ENCODE measurements around the gene PLIN5. TPM values are rescaled to one million over a fixed set of nuclear protein-coding genes. Genes with fewer than 3 reads are reported as not detected.
"Not testable (repeated sequence)": the region's sequence is repeated elsewhere in the genome, so short reads cannot be mapped to it uniquely, and the experiment has no call there.

Gene PLIN5
- total and polyA plus RNA-seq, 4 experiments from 2014 or later, result 0.28 to 2.2 (median 1.4) TPM; not detected in 1

- CTCF ChIA-PET (ENCODE audit: partially characterized antibody), result interaction anchor here (1.0 to 6.3 kb wide), 6 partner anchors 10 to 225 kb away, joined by 3 to 44 read pairs (median 6); partner anchors contain the start of gene FEM1A
- DNase-seq, result no peak
- H3K4me3 ChIP-seq (ENCODE audit: low read length in 2 of 2), result no peak overlapping the region
- no peak overlapping the region for H3K27ac Mint-ChIP-seq
- intact Hi-C loops (cut with micrococcal nuclease), result loop anchor here (1.0 kb wide), 1 partner anchor 70 kb away; no protein-coding TSS in a partner anchor
- H3K36me3 Mint-ChIP-seq, result no peaks in the 10 kb centered on the region
- no peak overlapping the region for H3K27ac ChIP-seq (ENCODE audit: low read depth, low read length)
- no peaks in the 10 kb centered on the region for H3K4me1 Mint-ChIP-seq
- H3K9me3 ChIP-seq (ENCODE audit: control insufficient read depth in 1 of 2, low read length in 2 of 2), result no peaks in the 10 kb centered on the region
- no peaks in the 10 kb centered on the region for H3K27me3 ChIP-seq (ENCODE audit: insufficient read depth, low read length)
- no peak overlapping the region for H3K4me3 Mint-ChIP-seq
- H3K9me3 Mint-ChIP-seq, result peaks cover 0 to 3% (median 0%) of the 10 kb centered on the region in 8 donors
- H3K4me1 ChIP-seq (ENCODE audit: insufficient read depth, low read length), result no peaks in the 10 kb centered on the region
- H3K36me3 ChIP-seq (ENCODE audit: insufficient read depth, low read length), result no peaks in the 10 kb centered on the region
- POLR2A ChIA-PET (ENCODE audit: partially characterized antibody), result no interaction called here
- H3K27me3 Mint-ChIP-seq, result peaks cover 4 to 6% of the 10 kb centered on the region in 2 donors
Measured at GRCh38 chr19:4566402-4567051, 31.5 kb upstream of the PLIN5 start.

- H3K36me3 Mint-ChIP-seq; H3K27me3 Mint-ChIP-seq; H3K27ac Mint-ChIP-seq; CTCF ChIA-PET (ENCODE audit: partially characterized antibody); H3K27ac ChIP-seq (ENCODE audit: low read depth, low read length); H3K4me3 Mint-ChIP-seq; intact Hi-C loops (cut with micrococcal nuclease); H3K9me3 Mint-ChIP-seq; H3K9me3 ChIP-seq (ENCODE audit: control insufficient read depth in 1 of 2, low read length in 2 of 2); H3K4me3 ChIP-seq (ENCODE audit: low read length in 2 of 2); DNase-seq; H3K27me3 ChIP-seq (ENCODE audit: insufficient read depth, low read length); POLR2A ChIA-PET (ENCODE audit: partially characterized antibody); H3K4me1 ChIP-seq (ENCODE audit: insufficient read depth, low read length); H3K36me3 ChIP-seq (ENCODE audit: insufficient read depth, low read length); H3K4me1 Mint-ChIP-seq: not testable (repeated sequence)
Measured at GRCh38 chr19:4563562-4563961, 28.5 kb upstream of the PLIN5 start.

GRCh38 chr19:4562085-4562484 lies 27.1 kb upstream of the PLIN5 start:
- H3K27ac ChIP-seq (ENCODE audit: low read depth, low read length); H3K4me3 Mint-ChIP-seq; H3K36me3 Mint-ChIP-seq; H3K4me3 ChIP-seq (ENCODE audit: low read length in 2 of 2); intact Hi-C loops (cut with micrococcal nuclease); DNase-seq; H3K4me1 ChIP-seq (ENCODE audit: insufficient read depth, low read length); H3K9me3 ChIP-seq (ENCODE audit: control insufficient read depth in 1 of 2, low read length in 2 of 2); H3K9me3 Mint-ChIP-seq; H3K27me3 Mint-ChIP-seq; H3K36me3 ChIP-seq (ENCODE audit: insufficient read depth, low read length); H3K27ac Mint-ChIP-seq; H3K27me3 ChIP-seq (ENCODE audit: insufficient read depth, low read length); H3K4me1 Mint-ChIP-seq; CTCF ChIA-PET (ENCODE audit: partially characterized antibody); POLR2A ChIA-PET (ENCODE audit: partially characterized antibody): not testable (repeated sequence)

- Histone ChIP-seq H3K27me3 (ENCODE audit: insufficient read depth, low read length) (no peaks in the 10 kb centered on the region), H3K36me3 (ENCODE audit: insufficient read depth, low read length) (no peaks in the 10 kb centered on the region), H3K9me3 (ENCODE audit: control insufficient read depth in 1 of 2, low read length in 2 of 2) (no peaks in the 10 kb centered on the region), H3K4me3 (ENCODE audit: low read length in 2 of 2) (no peak within 1 kb of the TSS), H3K4me1 (ENCODE audit: insufficient read depth, low read length) (no peaks in the 10 kb centered on the region), H3K27ac (ENCODE audit: low read depth, low read length) (no peak within 1 kb of the TSS)
- ChIA-PET POLR2A (ENCODE audit: partially characterized antibody) (no interaction called here), CTCF (ENCODE audit: partially characterized antibody) (interaction anchor here (0.6 to 1.1 kb wide), 2 partner anchors 77 to 1075 kb away, joined by 3 to 8 read pairs; no protein-coding TSS in a partner anchor)
- no peaks in the 10 kb centered on the region for H3K4me1 Mint-ChIP-seq
- H3K27ac Mint-ChIP-seq, result peak within 1 kb of the TSS in 1 of 7 donors; percentile 73
- DNase-seq, result no peak
- H3K4me3 Mint-ChIP-seq, result no peak within 1 kb of the TSS
- intact Hi-C loops (cut with micrococcal nuclease), result no loop called here
- no peaks in the 10 kb centered on the region for H3K9me3 Mint-ChIP-seq
- no peaks in the 10 kb centered on the region for H3K36me3 Mint-ChIP-seq
- H3K27me3 Mint-ChIP-seq, result peaks cover 1 to 3% of the 10 kb centered on the region in 2 donors
Measured at GRCh38 chr19:4559569-4559968, 24.5 kb upstream of the PLIN5 start, which contains the start of gene SEMA6B. Gene SEMA6B (minus strand): TSS chr19:4559684. CDS start chr19:4558457, 1,227 bp downstream.

GRCh38 chr19:4557971-4558941 lies 23.2 kb upstream of the PLIN5 start:
- H3K36me3 ChIP-seq (ENCODE audit: insufficient read depth, low read length), result no peaks in the 10 kb centered on the region
- no peaks in the 10 kb centered on the region for H3K9me3 ChIP-seq (ENCODE audit: control insufficient read depth in 1 of 2, low read length in 2 of 2)
- no peaks in the 10 kb centered on the region for H3K9me3 Mint-ChIP-seq
- no peak overlapping the region for H3K27ac ChIP-seq (ENCODE audit: low read depth, low read length)
- DNase-seq, result peak in 2 of 5 donors; percentile 9 to 23
- H3K27me3 ChIP-seq (ENCODE audit: insufficient read depth, low read length), result no peaks in the 10 kb centered on the region
- no peaks in the 10 kb centered on the region for H3K36me3 Mint-ChIP-seq
- H3K4me3 Mint-ChIP-seq, result no peak overlapping the region
- peaks cover 1 to 3% of the 10 kb centered on the region in 2 donors for H3K27me3 Mint-ChIP-seq
- no peaks in the 10 kb centered on the region for H3K4me1 ChIP-seq (ENCODE audit: insufficient read depth, low read length)
- no peak overlapping the region for H3K27ac Mint-ChIP-seq
- ChIA-PET POLR2A (ENCODE audit: partially characterized antibody) (no interaction called here), CTCF (ENCODE audit: partially characterized antibody) (interaction anchor here (0.8 kb wide), 1 partner anchor 78 kb away, joined by 8 read pairs; no protein-coding TSS in a partner anchor)
- intact Hi-C loops (cut with micrococcal nuclease), result no loop called here
- H3K4me3 ChIP-seq (ENCODE audit: low read length in 2 of 2), result no peak overlapping the region
- no peaks in the 10 kb centered on the region for H3K4me1 Mint-ChIP-seq

GRCh38 chr19:4557144-4557970 lies 22.3 kb upstream of the PLIN5 start:
- H3K4me1 ChIP-seq (ENCODE audit: insufficient read depth, low read length), result no peaks in the 10 kb centered on the region
- no peaks in the 10 kb centered on the region for H3K27me3 ChIP-seq (ENCODE audit: insufficient read depth, low read length)
- H3K27ac ChIP-seq (ENCODE audit: low read depth, low read length), result no peak overlapping the region
- Mint-ChIP-seq H3K4me1 (peaks cover 0 to 5% (median 1%) of the 10 kb centered on the region in 4 donors), H3K27ac (no peak overlapping the region), H3K36me3 (no peaks in the 10 kb centered on the region), H3K27me3 (peaks cover 3 to 6% of the 10 kb centered on the region in 2 donors), H3K9me3 (peaks cover 0 to 3% (median 0%) of the 10 kb centered on the region in 8 donors), H3K4me3 (no peak overlapping the region)
- ChIA-PET CTCF (ENCODE audit: partially characterized antibody) (interaction anchor here (0.9 kb wide), 1 partner anchor 79 kb away, joined by 5 read pairs; no protein-coding TSS in a partner anchor), POLR2A (ENCODE audit: partially characterized antibody) (no interaction called here)
- no peak for DNase-seq
- no peaks in the 10 kb centered on the region for H3K9me3 ChIP-seq (ENCODE audit: control insufficient read depth in 1 of 2, low read length in 2 of 2)
- intact Hi-C loops (cut with micrococcal nuclease), result no loop called here
- H3K4me3 ChIP-seq (ENCODE audit: low read length in 2 of 2), result no peak overlapping the region
- no peaks in the 10 kb centered on the region for H3K36me3 ChIP-seq (ENCODE audit: insufficient read depth, low read length)
